Activated CD4-positive, alpha-beta T cell treated with anti-CD3 and anti-CD28 coated beads, Interleukin-2, amount 10 ng/mL, durations not matched to agents 24 days and 14 days (primary cell): Measurements from ENCODE around the gene KEAP1. TPM values are rescaled to one million over a fixed set of nuclear protein-coding genes. Genes with fewer than 3 reads are reported as not detected.

ENCODE experiments used
- total RNA-seq: library from RNA; stranded (reverse); gene quantifications from 2 replicates; pipeline ENCODE4 v1.2.3, GENCODE V29; 2022

The KEAP1 gene
- total RNA-seq, 1 donor from 2014 or later, result 82.1 TPM

Other genes with a start within 250 kb of the KEAP1 start
- 81.5 and 82.1 TPM in 2 replicates for gene ICAM1, start 232.2 kb downstream of the KEAP1 start, total RNA-seq
- 0.71 and 0.79 TPM in 2 replicates for gene ICAM4, start 216.4 kb downstream of the KEAP1 start, total RNA-seq
- 3.0 and 3.8 TPM in 2 replicates for gene ICAM5, start 213.4 kb downstream of the KEAP1 start, total RNA-seq
- gene ZGLP1, start 193.5 kb downstream of the KEAP1 start, total RNA-seq, result 2.0 and 2.8 TPM in 2 replicates
- 23.9 and 24.9 TPM in 2 replicates for gene FDX2, start 187.3 kb downstream of the KEAP1 start, total RNA-seq
- 96.1 and 108 TPM in 2 replicates for gene RAVER1, start 169.8 kb downstream of the KEAP1 start, total RNA-seq
- 104 and 108 TPM in 2 replicates for gene ICAM3, start 163.7 kb downstream of the KEAP1 start, total RNA-seq
- 244 and 255 TPM in 2 replicates for gene TYK2, start 122.8 kb downstream of the KEAP1 start, total RNA-seq
- 304 and 310 TPM in 2 replicates for gene CDC37, start 99.8 kb downstream of the KEAP1 start, total RNA-seq
- 55.3 and 58.0 TPM in 2 replicates for gene PDE4A, start 82.8 kb downstream of the KEAP1 start, total RNA-seq
- not detected in 2 replicates for gene S1PR5, start 14.1 kb upstream of the KEAP1 start, total RNA-seq
- gene ATG4D, start 40.5 kb upstream of the KEAP1 start, total RNA-seq, result 36.7 and 40.8 TPM in 2 replicates
- 84.0 and 90.6 TPM in 2 replicates for gene KRI1, start 62.7 kb upstream of the KEAP1 start, total RNA-seq
- gene CDKN2D, start 65.6 kb upstream of the KEAP1 start, total RNA-seq, result 41.0 and 44.2 TPM in 2 replicates
- gene AP1M2, start 84.0 kb upstream of the KEAP1 start, total RNA-seq, result not detected in 2 replicates
- gene SLC44A2, start 122.2 kb upstream of the KEAP1 start, total RNA-seq, result 85.5 and 98.6 TPM in 2 replicates
- gene ILF3, start 151.0 kb upstream of the KEAP1 start, total RNA-seq, result 588 TPM in 2 replicates
- 86.0 and 95.2 TPM in 2 replicates for gene QTRT1, start 198.1 kb upstream of the KEAP1 start, total RNA-seq
- 198 and 211 TPM in 2 replicates for gene DNM2, start 214.7 kb upstream of the KEAP1 start, total RNA-seq